COLO668 (cell line): Measurements from ENCODE around the gene TAOK2.

Experiments
- DNase-seq: peaks from one replicate; lab custom pipeline; 2025; ENCODE audit not compliant: unreplicated experiment; lab: John Stamatoyannopoulos, UW

The TAOK2 gene

GRCh38 chr16:29987371-29988085 lies 13.9 kb downstream of the TAOK2 start:
- DNase-seq, result no peak

- DNase-seq, result no peak
These were observed 14.8 kb downstream of the TAOK2 start for GRCh38 chr16:29988346-29989075.

GRCh38 chr16:29989111-29989858 lies 15.6 kb downstream of the TAOK2 start:
- no peak for DNase-seq

GRCh38 chr16:29990034-29990433 lies 16.4 kb downstream of the TAOK2 start:
- DNase-seq, result no peak

- no peak for DNase-seq
These were observed 17.4 kb downstream of the TAOK2 start for GRCh38 chr16:29990883-29991570.

- DNase-seq, result no peak
These were observed 17.9 kb downstream of the TAOK2 start for GRCh38 chr16:29991571-29991904.

GRCh38 chr16:29992344-29992967 lies 18.8 kb downstream of the TAOK2 start:
- DNase-seq, result no peak

- no peak for DNase-seq
These were observed 19.7 kb downstream of the TAOK2 start for GRCh38 chr16:29993191-29993902.

GRCh38 chr16:29993903-29994599 lies 20.4 kb downstream of the TAOK2 start:
- DNase-seq, result no peak

GRCh38 chr16:29994600-29995323 lies 21.1 kb downstream of the TAOK2 start:
- no peak for DNase-seq

GRCh38 chr16:29995324-29995910 lies 21.7 kb downstream of the TAOK2 start, which contains the start of gene HIRIP3:
HIRIP3 (minus strand) TSS chr16:29995617; CDS start chr16:29995605, 12 bp downstream.
- DNase-seq, result peak; percentile 92

GRCh38 chr16:29995911-29996765 lies 22.5 kb downstream of the TAOK2 start, which contains the start of gene INO80E:
INO80E (plus strand) TSS chr16:29996241; CDS start chr16:29996311, 70 bp downstream.
- peak; percentile 98 for DNase-seq

- DNase-seq, result no peak
These were observed 23.1 kb downstream of the TAOK2 start for GRCh38 chr16:29996766-29997250.

- no peak for DNase-seq
These were observed 25.9 kb downstream of the TAOK2 start for GRCh38 chr16:29999605-30000004.

GRCh38 chr16:30000735-30001631 lies 27.3 kb downstream of the TAOK2 start:
- DNase-seq, result peak; percentile 21

GRCh38 chr16:30002614-30003346 lies 29.1 kb downstream of the TAOK2 start:
- no peak for DNase-seq
